ENCODE measurements around the gene RHBDD2. TPM values are rescaled to one million over a fixed set of nuclear protein-coding genes. Genes with fewer than 3 reads are reported as not detected.

The RHBDD2 gene
- total RNA-seq, 3 donors from 2014 or later = 36.6 to 47.7 (median 39.0) TPM

DNA sequence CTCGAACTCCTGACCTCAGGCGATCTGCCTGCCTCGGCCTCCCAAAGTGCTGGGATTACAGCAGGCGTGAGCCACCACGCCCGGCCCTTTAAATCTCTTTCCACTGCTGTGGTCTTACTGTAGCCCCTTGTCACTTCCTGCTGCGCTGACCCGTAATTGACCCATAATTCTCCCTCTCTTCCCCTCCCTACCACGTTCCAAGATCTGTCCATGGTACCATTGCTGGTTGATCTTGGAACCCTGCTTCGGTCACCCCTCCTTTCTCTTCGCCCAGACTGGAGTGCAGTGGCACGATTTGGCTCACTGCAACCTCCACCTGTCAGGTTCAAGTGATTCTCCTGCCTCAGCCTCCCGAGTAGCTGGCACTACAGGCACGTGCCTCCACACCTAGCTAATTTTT, 42.6 kb downstream of the RHBDD2 start:
- H3K4me1 ChIP-seq = no peaks in the 10 kb centered on the region
- H3K27me3 ChIP-seq = no peaks in the 10 kb centered on the region
- H3K9me3 ChIP-seq = no peaks in the 10 kb centered on the region
- no peak overlapping the region for H3K4me3 ChIP-seq
- H3K36me3 ChIP-seq = no peaks in the 10 kb centered on the region
- TF ChIP-seq POLR2AphosphoS5 (IDR thresholded peaks at IDR 0.05) (no peak), POLR2A (IDR thresholded peaks at IDR 0.05) (no peak)
- TF ChIP-seq, protein P1, sequence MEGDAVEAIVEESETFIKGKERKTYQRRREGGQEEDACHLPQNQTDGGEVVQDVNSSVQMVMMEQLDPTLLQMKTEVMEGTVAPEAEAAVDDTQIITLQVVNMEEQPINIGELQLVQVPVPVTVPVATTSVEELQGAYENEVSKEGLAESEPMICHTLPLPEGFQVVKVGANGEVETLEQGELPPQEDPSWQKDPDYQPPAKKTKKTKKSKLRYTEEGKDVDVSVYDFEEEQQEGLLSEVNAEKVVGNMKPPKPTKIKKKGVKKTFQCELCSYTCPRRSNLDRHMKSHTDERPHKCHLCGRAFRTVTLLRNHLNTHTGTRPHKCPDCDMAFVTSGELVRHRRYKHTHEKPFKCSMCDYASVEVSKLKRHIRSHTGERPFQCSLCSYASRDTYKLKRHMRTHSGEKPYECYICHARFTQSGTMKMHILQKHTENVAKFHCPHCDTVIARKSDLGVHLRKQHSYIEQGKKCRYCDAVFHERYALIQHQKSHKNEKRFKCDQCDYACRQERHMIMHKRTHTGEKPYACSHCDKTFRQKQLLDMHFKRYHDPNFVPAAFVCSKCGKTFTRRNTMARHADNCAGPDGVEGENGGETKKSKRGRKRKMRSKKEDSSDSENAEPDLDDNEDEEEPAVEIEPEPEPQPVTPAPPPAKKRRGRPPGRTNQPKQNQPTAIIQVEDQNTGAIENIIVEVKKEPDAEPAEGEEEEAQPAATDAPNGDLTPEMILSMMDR (IDR thresholded peaks at IDR 0.05) = no peak
- no peak for DNase-seq (ENCODE audit: low spot score in 2 of 2)
- intact Hi-C loops (cut with DNase I; ENCODE audit: low total_unique reads) = no loop called here
- no peak overlapping the region for H3K27ac ChIP-seq

- H3K9me3 ChIP-seq = no peaks in the 10 kb centered on the region
- H3K27me3 ChIP-seq = no peaks in the 10 kb centered on the region
- TF ChIP-seq, protein P1 (IDR thresholded peaks at IDR 0.05) = no peak
- intact Hi-C loops (cut with DNase I; ENCODE audit: low total_unique reads) = no loop called here
- no peak overlapping the region for H3K27ac ChIP-seq
- no peak for DNase-seq (ENCODE audit: low spot score in 2 of 2)
- H3K36me3 ChIP-seq = no peaks in the 10 kb centered on the region
- no peaks in the 10 kb centered on the region for H3K4me1 ChIP-seq
- H3K4me3 ChIP-seq = no peak overlapping the region
Observed at GRCh38 chr7:75922966-75923603, 44.3 kb downstream of the RHBDD2 start.

- intact Hi-C loops (cut with DNase I; ENCODE audit: low total_unique reads) = no loop called here
- no peak for DNase-seq (ENCODE audit: low spot score in 2 of 2)
Observed at GRCh38 chr7:75924256-75924655, 45.4 kb downstream of the RHBDD2 start.

DNA sequence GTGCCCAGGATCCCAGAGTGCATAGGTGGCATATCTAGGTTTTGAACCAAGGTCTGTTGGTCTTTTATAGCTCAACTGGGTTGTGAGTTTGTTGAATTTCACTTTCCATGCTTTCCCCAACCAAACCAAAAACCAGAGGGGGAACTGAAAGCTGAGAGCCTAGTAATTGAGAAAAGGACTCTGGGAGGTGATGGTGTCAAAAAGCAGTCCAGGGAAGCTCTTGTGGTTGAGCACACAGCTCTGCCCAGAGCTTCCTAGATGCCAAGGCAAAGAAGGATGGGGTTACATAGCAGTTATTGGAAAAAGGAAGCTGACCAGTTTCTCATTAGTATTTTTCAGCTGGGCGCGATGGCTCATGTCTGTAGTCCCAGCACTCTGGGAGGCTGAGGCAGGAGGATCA, 46.1 kb downstream of the RHBDD2 start:
- H3K4me1 ChIP-seq = no peaks in the 10 kb centered on the region
- intact Hi-C loops (cut with DNase I; ENCODE audit: low total_unique reads) = no loop called here

More at GRCh38 chr7:75924256-75924655, 45.4 kb downstream of the RHBDD2 start:
- Histone ChIP-seq H3K36me3 (no peaks in the 10 kb centered on the region), H3K9me3 (no peaks in the 10 kb centered on the region), H3K27me3 (no peaks in the 10 kb centered on the region), H3K4me3 (no peak overlapping the region), H3K4me1 (no peaks in the 10 kb centered on the region), H3K27ac (no peak overlapping the region)
- TF ChIP-seq, protein P1 (IDR thresholded peaks at IDR 0.05) = no peak
- TF ChIP-seq POLR2AphosphoS5 (IDR thresholded peaks at IDR 0.05) (no peak), POLR2A (IDR thresholded peaks at IDR 0.05) (no peak)

GRCh38 chr7:75925717-75926435, 47.0 kb downstream of the RHBDD2 start:
- no peak for DNase-seq (ENCODE audit: low spot score in 2 of 2)
- H3K27me3 ChIP-seq = no peaks in the 10 kb centered on the region
- no peak overlapping the region for H3K4me3 ChIP-seq
- TF ChIP-seq POLR2AphosphoS5 (IDR thresholded peaks at IDR 0.05) (no peak), POLR2A (IDR thresholded peaks at IDR 0.05) (no peak)
- TF ChIP-seq, protein P1 (IDR thresholded peaks at IDR 0.05) = no peak
- H3K4me1 ChIP-seq = no peaks in the 10 kb centered on the region
- no peaks in the 10 kb centered on the region for H3K36me3 ChIP-seq
- no peaks in the 10 kb centered on the region for H3K9me3 ChIP-seq
- H3K27ac ChIP-seq = no peak overlapping the region
- intact Hi-C loops (cut with DNase I; ENCODE audit: low total_unique reads) = no loop called here

More for the DNA sequence above, 46.1 kb downstream of the RHBDD2 start:
- no peak for DNase-seq (ENCODE audit: low spot score in 2 of 2)
- H3K27ac ChIP-seq = no peak overlapping the region
- H3K36me3 ChIP-seq = no peaks in the 10 kb centered on the region
- no peaks in the 10 kb centered on the region for H3K27me3 ChIP-seq
- no peak overlapping the region for H3K4me3 ChIP-seq
- H3K9me3 ChIP-seq = no peaks in the 10 kb centered on the region
- TF ChIP-seq, protein P1 (IDR thresholded peaks at IDR 0.05) = no peak
- TF ChIP-seq POLR2A (IDR thresholded peaks at IDR 0.05) = no peak
- TF ChIP-seq POLR2AphosphoS5 (IDR thresholded peaks at IDR 0.05) = no peak

All from breast epithelium (tissue), 4 donors.